HepG2 (cell line): ENCODE data around the gene HTATIP2. TPM values are rescaled to one million over a fixed set of nuclear protein-coding genes. Genes with fewer than 3 reads are reported as not detected.
A peak's percentile ranks its signal among the peaks of the same experiment; 100 is the strongest.

Experiments used
- FOXA3 ChIP-seq: IDR thresholded peaks from 2 replicates; pipeline ENCODE4 v1.6.1; 2016; ENCODE audit warnings: missing genetic modification reagents, missing compliant biosample characterization
- MAFK ChIP-seq, 2 experiments: IDR thresholded peaks in 1 of 2; conservative IDR thresholded peaks in 1 of 2; 2 replicates each; pipeline ENCODE4 v1.6.1; 2011; ENCODE audit warnings: improper control_type of control experiment in 2 of 2, low read length in 2 of 2
- STAG1 ChIP-seq: sonication (generic); formaldehyde crosslinking; IDR thresholded peaks from 2 replicates; pipeline ENCODE4 v1.4.0; 2020; ENCODE audit warnings: missing genetic modification reagents
- THAP11 ChIP-seq: IDR thresholded peaks from 2 replicates; pipeline ENCODE4 v1.6.1; 2016; ENCODE audit warnings: missing biosample characterization, missing genetic modification reagents
- ZNF510 ChIP-seq: sonication (generic); formaldehyde crosslinking; IDR thresholded peaks from 2 replicates; pipeline ENCODE4 v1.4.0; 2020; ENCODE audit warnings: low read depth, mild to moderate bottlenecking, missing genetic modification reagents
- ZNF850 ChIP-seq: sonication (generic); formaldehyde crosslinking; conservative IDR thresholded peaks from 2 replicates; pipeline ENCODE4 v1.9.0; 2021; ENCODE audit warnings: mild to moderate bottlenecking, missing genetic modification reagents
- polyA plus RNA-seq, 8 experiments: library from polyadenylated mRNA; depleted of rRNA in 3 of 8; stranded (reverse) in 7 of 8; unstranded in 1 of 8; fragments of >200 nt; fragmentation: Illumina TruSeq in 4 of 8; extraction: Trizol in 4 of 8; gene quantifications; 2 replicates each; pipeline versions ENCODE4 v1.2.1 to v1.2.3, GENCODE V29; 2011 to 2016; ENCODE audit warnings: low read depth in 4 of 8, missing spikeins in 1 of 8, mixed read lengths in 1 of 8; ENCODE audit not compliant: insufficient read depth in 1 of 8
- total RNA-seq, 5 experiments: library from RNA; depleted of rRNA; stranded (reverse); fragments of >200 nt; fragmentation: Illumina TruSeq; extraction: Trizol; gene quantifications; 2 replicates each; pipeline ENCODE4 v1.2.3, GENCODE V29; 2016; ENCODE audit warnings: low read depth in 1 of 5
- TF ChIP-seq, protein P1 (sequence below): IDR thresholded peaks from 2 replicates; pipeline ENCODE4 v1.4.0; 2020; ENCODE audit warnings: mild to moderate bottlenecking, missing genetic modification reagents
- TF ChIP-seq, protein P2 (sequence below): sonication (generic); formaldehyde crosslinking; IDR thresholded peaks from 2 replicates; pipeline ENCODE4 v1.4.0; 2020; ENCODE audit warnings: mild to moderate bottlenecking, missing genetic modification reagents
- TF ChIP-seq, protein P3 (sequence below), 2 experiments: sonication (generic) in 1 of 2; formaldehyde crosslinking in 1 of 2; IDR thresholded peaks; 2 replicates each; pipeline versions ENCODE4 v1.5.1 to v1.6.1; 2011 to 2020; ENCODE audit warnings: borderline replicate concordance in 1 of 2, low read depth in 1 of 2, low read length in 1 of 2, mild to moderate bottlenecking in 1 of 2, missing genetic modification reagents in 1 of 2, moderate library complexity in 1 of 2
- TF ChIP-seq, protein P4 (sequence below): sonication (generic); formaldehyde crosslinking; IDR thresholded peaks from 2 replicates; pipeline ENCODE4 v1.9.0; 2021; ENCODE audit warnings: mild to moderate bottlenecking, missing genetic modification reagents
- TF ChIP-seq, protein P5 (sequence below): sonication (generic); formaldehyde crosslinking; IDR thresholded peaks from 2 replicates; pipeline ENCODE4 v1.5.1; 2020; ENCODE audit warnings: missing genetic modification reagents, mild to moderate bottlenecking, borderline replicate concordance

Gene HTATIP2
- total and polyA plus RNA-seq, 2 of the 13 experiments (the other 11 are each of a cell fraction or from before 2014, with no cell fraction given), result not detected

DNA sequence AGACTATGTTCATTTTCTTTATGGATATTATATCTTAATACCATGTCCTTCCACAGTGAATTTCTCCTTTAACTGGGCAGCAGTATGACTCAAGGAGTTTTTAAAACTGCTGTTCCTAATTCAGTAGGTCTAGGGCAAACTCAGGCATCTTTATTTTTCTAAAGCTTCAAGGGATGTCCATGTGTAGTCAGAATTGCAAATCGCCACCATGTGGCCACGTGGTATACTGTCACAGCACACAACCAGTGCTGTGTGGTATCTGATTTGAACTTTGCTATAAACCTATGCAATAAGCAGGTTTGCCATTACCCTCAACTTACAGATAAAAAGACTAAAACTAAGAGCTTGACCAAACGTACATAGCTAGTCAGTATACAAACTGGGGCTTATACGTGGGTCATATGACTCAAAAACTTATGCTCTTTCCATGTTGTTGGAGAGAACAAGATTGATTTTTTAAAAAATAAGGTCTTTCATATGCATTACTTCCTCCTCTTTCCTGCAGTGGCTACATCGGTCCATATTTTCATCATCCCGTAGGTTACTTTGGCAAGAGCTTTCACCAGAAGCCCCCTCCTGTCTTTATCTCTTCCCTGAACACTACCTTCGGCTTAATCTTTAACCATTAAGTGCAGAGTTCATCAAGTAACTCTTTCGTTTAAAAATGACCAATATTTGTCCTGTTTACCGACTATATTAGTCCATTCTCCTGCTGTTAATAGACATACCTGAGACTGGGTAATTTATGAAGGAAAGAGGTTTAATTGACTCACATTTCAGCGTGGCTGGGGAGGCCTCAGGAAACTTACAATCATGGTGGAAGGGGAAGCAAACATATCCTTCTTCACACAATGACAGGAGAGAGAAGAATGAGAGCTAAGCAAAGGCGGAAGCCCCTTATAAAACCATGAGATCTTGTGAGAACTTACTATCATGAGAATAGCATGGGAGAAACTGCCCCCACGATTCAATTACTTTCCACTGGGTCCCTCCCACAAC, 8.0 kb upstream of the HTATIP2 start (continued):
- TF ChIP-seq, protein P1, sequence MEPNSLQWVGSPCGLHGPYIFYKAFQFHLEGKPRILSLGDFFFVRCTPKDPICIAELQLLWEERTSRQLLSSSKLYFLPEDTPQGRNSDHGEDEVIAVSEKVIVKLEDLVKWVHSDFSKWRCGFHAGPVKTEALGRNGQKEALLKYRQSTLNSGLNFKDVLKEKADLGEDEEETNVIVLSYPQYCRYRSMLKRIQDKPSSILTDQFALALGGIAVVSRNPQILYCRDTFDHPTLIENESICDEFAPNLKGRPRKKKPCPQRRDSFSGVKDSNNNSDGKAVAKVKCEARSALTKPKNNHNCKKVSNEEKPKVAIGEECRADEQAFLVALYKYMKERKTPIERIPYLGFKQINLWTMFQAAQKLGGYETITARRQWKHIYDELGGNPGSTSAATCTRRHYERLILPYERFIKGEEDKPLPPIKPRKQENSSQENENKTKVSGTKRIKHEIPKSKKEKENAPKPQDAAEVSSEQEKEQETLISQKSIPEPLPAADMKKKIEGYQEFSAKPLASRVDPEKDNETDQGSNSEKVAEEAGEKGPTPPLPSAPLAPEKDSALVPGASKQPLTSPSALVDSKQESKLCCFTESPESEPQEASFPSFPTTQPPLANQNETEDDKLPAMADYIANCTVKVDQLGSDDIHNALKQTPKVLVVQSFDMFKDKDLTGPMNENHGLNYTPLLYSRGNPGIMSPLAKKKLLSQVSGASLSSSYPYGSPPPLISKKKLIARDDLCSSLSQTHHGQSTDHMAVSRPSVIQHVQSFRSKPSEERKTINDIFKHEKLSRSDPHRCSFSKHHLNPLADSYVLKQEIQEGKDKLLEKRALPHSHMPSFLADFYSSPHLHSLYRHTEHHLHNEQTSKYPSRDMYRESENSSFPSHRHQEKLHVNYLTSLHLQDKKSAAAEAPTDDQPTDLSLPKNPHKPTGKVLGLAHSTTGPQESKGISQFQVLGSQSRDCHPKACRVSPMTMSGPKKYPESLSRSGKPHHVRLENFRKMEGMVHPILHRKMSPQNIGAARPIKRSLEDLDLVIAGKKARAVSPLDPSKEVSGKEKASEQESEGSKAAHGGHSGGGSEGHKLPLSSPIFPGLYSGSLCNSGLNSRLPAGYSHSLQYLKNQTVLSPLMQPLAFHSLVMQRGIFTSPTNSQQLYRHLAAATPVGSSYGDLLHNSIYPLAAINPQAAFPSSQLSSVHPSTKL (CRISPR knock-in tag), result peak; percentile 42; the same call in 1 of the 2 replicates
- peak; percentile 8; the same call in 1 of the 2 replicates for TF ChIP-seq STAG1
- TF ChIP-seq THAP11 (CRISPR knock-in tag), result no peak; the same call in 1 of the 2 replicates
- TF ChIP-seq, protein P2, sequence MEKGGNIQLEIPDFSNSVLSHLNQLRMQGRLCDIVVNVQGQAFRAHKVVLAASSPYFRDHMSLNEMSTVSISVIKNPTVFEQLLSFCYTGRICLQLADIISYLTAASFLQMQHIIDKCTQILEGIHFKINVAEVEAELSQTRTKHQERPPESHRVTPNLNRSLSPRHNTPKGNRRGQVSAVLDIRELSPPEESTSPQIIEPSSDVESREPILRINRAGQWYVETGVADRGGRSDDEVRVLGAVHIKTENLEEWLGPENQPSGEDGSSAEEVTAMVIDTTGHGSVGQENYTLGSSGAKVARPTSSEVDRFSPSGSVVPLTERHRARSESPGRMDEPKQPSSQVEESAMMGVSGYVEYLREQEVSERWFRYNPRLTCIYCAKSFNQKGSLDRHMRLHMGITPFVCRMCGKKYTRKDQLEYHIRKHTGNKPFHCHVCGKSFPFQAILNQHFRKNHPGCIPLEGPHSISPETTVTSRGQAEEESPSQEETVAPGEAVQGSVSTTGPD (CRISPR knock-in tag), result 0 out of 2 replicates have a peak, but pooled peaks have one; percentile 56
- TF ChIP-seq, protein P3, sequence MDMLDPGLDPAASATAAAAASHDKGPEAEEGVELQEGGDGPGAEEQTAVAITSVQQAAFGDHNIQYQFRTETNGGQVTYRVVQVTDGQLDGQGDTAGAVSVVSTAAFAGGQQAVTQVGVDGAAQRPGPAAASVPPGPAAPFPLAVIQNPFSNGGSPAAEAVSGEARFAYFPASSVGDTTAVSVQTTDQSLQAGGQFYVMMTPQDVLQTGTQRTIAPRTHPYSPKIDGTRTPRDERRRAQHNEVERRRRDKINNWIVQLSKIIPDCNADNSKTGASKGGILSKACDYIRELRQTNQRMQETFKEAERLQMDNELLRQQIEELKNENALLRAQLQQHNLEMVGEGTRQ (IDR thresholded peaks at IDR 0.05; ENCODE audit: low read depth, low read length), result no peak
- TF ChIP-seq, protein P3 (CRISPR knock-in tag; IDR thresholded peaks at IDR 0.05; ENCODE audit: borderline replicate concordance), result no peak
- TF ChIP-seq, protein P4, sequence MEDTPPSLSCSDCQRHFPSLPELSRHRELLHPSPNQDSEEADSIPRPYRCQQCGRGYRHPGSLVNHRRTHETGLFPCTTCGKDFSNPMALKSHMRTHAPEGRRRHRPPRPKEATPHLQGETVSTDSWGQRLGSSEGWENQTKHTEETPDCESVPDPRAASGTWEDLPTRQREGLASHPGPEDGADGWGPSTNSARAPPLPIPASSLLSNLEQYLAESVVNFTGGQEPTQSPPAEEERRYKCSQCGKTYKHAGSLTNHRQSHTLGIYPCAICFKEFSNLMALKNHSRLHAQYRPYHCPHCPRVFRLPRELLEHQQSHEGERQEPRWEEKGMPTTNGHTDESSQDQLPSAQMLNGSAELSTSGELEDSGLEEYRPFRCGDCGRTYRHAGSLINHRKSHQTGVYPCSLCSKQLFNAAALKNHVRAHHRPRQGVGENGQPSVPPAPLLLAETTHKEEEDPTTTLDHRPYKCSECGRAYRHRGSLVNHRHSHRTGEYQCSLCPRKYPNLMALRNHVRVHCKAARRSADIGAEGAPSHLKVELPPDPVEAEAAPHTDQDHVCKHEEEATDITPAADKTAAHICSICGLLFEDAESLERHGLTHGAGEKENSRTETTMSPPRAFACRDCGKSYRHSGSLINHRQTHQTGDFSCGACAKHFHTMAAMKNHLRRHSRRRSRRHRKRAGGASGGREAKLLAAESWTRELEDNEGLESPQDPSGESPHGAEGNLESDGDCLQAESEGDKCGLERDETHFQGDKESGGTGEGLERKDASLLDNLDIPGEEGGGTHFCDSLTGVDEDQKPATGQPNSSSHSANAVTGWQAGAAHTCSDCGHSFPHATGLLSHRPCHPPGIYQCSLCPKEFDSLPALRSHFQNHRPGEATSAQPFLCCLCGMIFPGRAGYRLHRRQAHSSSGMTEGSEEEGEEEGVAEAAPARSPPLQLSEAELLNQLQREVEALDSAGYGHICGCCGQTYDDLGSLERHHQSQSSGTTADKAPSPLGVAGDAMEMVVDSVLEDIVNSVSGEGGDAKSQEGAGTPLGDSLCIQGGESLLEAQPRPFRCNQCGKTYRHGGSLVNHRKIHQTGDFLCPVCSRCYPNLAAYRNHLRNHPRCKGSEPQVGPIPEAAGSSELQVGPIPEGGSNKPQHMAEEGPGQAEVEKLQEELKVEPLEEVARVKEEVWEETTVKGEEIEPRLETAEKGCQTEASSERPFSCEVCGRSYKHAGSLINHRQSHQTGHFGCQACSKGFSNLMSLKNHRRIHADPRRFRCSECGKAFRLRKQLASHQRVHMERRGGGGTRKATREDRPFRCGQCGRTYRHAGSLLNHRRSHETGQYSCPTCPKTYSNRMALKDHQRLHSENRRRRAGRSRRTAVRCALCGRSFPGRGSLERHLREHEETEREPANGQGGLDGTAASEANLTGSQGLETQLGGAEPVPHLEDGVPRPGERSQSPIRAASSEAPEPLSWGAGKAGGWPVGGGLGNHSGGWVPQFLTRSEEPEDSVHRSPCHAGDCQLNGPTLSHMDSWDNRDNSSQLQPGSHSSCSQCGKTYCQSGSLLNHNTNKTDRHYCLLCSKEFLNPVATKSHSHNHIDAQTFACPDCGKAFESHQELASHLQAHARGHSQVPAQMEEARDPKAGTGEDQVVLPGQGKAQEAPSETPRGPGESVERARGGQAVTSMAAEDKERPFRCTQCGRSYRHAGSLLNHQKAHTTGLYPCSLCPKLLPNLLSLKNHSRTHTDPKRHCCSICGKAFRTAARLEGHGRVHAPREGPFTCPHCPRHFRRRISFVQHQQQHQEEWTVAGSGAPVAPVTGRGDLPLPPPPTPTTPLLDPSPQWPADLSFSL (CRISPR knock-in tag), result no peak
- TF ChIP-seq MAFK (conservative IDR thresholded peaks at IDR 0.05 in 1 of 2, IDR thresholded peaks at IDR 0.05 in 1 of 2; ENCODE audit: low read length in 2 of 2), result no peak
- no peak for TF ChIP-seq ZNF510 (CRISPR knock-in tag)
- peak; percentile 96; the same call in 1 of the 2 replicates for TF ChIP-seq ZNF850 (CRISPR knock-in tag)
- peak; percentile 54; the same call in 1 of the 2 replicates for TF ChIP-seq FOXA3
- TF ChIP-seq, protein P5, sequence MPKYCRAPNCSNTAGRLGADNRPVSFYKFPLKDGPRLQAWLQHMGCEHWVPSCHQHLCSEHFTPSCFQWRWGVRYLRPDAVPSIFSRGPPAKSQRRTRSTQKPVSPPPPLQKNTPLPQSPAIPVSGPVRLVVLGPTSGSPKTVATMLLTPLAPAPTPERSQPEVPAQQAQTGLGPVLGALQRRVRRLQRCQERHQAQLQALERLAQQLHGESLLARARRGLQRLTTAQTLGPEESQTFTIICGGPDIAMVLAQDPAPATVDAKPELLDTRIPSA (CRISPR knock-in tag), result no peak
